Effector memory CD4-positive, alpha-beta T cell (primary cell): ENCODE data around the gene TMPRSS11A.

Experiments
- DNase-seq, 3 donors: peaks; one replicate each; pipeline ENCODE4 v3.0.0-alpha.2; 2020
- H3K27ac ChIP-seq: 2 replicates; pipeline ENCODE4 v1.7.0; 2013; ENCODE audit warnings: mild to moderate bottlenecking, low read length, moderate library complexity; ENCODE audit not compliant: insufficient read depth, poor library complexity, severe bottlenecking
- H3K27me3 ChIP-seq: replicated peaks from 2 replicates; pipeline ENCODE4 v1.7.0; 2013; ENCODE audit warnings: mild to moderate bottlenecking, low read length; ENCODE audit not compliant: insufficient read depth, control insufficient read depth, poor library complexity, severe bottlenecking
- H3K36me3 ChIP-seq: 2 replicates; pipeline ENCODE4 v1.7.0; 2013; ENCODE audit warnings: mild to moderate bottlenecking, low read length, moderate library complexity; ENCODE audit not compliant: control insufficient read depth, insufficient read depth
- H3K4me1 ChIP-seq: 2 replicates; pipeline ENCODE4 v1.7.0; 2013; ENCODE audit warnings: low read length, mild to moderate bottlenecking; ENCODE audit not compliant: control insufficient read depth, insufficient read depth, poor library complexity, severe bottlenecking
- H3K4me3 ChIP-seq: 2 replicates; pipeline ENCODE4 v1.7.0; 2013; ENCODE audit warnings: low read length, low read depth, mild to moderate bottlenecking; ENCODE audit not compliant: insufficient read depth, poor library complexity, severe bottlenecking
- H3K9me3 ChIP-seq: 2 replicates; pipeline ENCODE4 v1.7.0; 2013; ENCODE audit warnings: mild to moderate bottlenecking, low read length, moderate library complexity; ENCODE audit not compliant: control insufficient read depth

Gene TMPRSS11A

GRCh38 chr4:67922697-67923096 lies 40.6 kb downstream of the TMPRSS11A start:
- no peaks in the 10 kb centered on the region for H3K27me3 ChIP-seq
- H3K36me3 ChIP-seq: no peaks in the 10 kb centered on the region
- H3K4me3 ChIP-seq: no peak overlapping the region
- H3K9me3 ChIP-seq: no peaks in the 10 kb centered on the region
- H3K27ac ChIP-seq: no peak overlapping the region
- DNase-seq: no peak
- no peaks in the 10 kb centered on the region for H3K4me1 ChIP-seq

GRCh38 chr4:67918428-67918827 lies 44.9 kb downstream of the TMPRSS11A start:
- DNase-seq: no peak
- H3K4me1 ChIP-seq: no peaks in the 10 kb centered on the region
- H3K36me3 ChIP-seq: no peaks in the 10 kb centered on the region
- no peak overlapping the region for H3K27ac ChIP-seq
- H3K27me3 ChIP-seq: no peaks in the 10 kb centered on the region
- H3K4me3 ChIP-seq: no peak overlapping the region
- H3K9me3 ChIP-seq: no peaks in the 10 kb centered on the region

- Histone ChIP-seq H3K27me3 (no peaks in the 10 kb centered on the region), H3K9me3 (no peaks in the 10 kb centered on the region), H3K4me1 (no peaks in the 10 kb centered on the region), H3K27ac (no peak overlapping the region), H3K36me3 (no peaks in the 10 kb centered on the region), H3K4me3 (no peak overlapping the region)
- no peak for DNase-seq
Measured at GRCh38 chr4:67915400-67915966, 47.8 kb downstream of the TMPRSS11A start.

GRCh38 chr4:67912080-67912479 lies 51.2 kb downstream of the TMPRSS11A start:
- H3K27ac ChIP-seq: no peak overlapping the region
- no peak overlapping the region for H3K4me3 ChIP-seq
- no peaks in the 10 kb centered on the region for H3K36me3 ChIP-seq
- H3K9me3 ChIP-seq: no peaks in the 10 kb centered on the region
- H3K4me1 ChIP-seq: no peaks in the 10 kb centered on the region
- H3K27me3 ChIP-seq: no peaks in the 10 kb centered on the region
- DNase-seq: no peak

- Histone ChIP-seq H3K27me3 (no peaks in the 10 kb centered on the region), H3K9me3 (no peaks in the 10 kb centered on the region), H3K4me1 (no peaks in the 10 kb centered on the region), H3K27ac (no peak overlapping the region), H3K36me3 (no peaks in the 10 kb centered on the region), H3K4me3 (no peak overlapping the region)
- DNase-seq: no peak
Measured at GRCh38 chr4:67911638-67912037, 51.7 kb downstream of the TMPRSS11A start.

GRCh38 chr4:67911141-67911540 lies 52.2 kb downstream of the TMPRSS11A start:
- Histone ChIP-seq H3K9me3 (no peaks in the 10 kb centered on the region), H3K4me1 (no peaks in the 10 kb centered on the region), H3K27me3 (no peaks in the 10 kb centered on the region), H3K4me3 (no peak overlapping the region), H3K27ac (no peak overlapping the region), H3K36me3 (no peaks in the 10 kb centered on the region)
- DNase-seq: no peak

GRCh38 chr4:67910585-67910905 lies 52.7 kb downstream of the TMPRSS11A start:
- Histone ChIP-seq H3K27me3 (no peaks in the 10 kb centered on the region), H3K36me3 (no peaks in the 10 kb centered on the region), H3K4me1 (no peaks in the 10 kb centered on the region), H3K4me3 (no peak overlapping the region), H3K9me3 (no peaks in the 10 kb centered on the region), H3K27ac (no peak overlapping the region)
- DNase-seq: no peak

- H3K27ac ChIP-seq: no peak overlapping the region
- DNase-seq: no peak
Measured at GRCh38 chr4:67909905-67910584, 53.2 kb downstream of the TMPRSS11A start.

GRCh38 chr4:67907650-67908049 lies 55.6 kb downstream of the TMPRSS11A start:
- H3K9me3 ChIP-seq: no peaks in the 10 kb centered on the region
- H3K4me1 ChIP-seq: no peaks in the 10 kb centered on the region
- no peak for DNase-seq
- no peaks in the 10 kb centered on the region for H3K36me3 ChIP-seq
- H3K4me3 ChIP-seq: no peak overlapping the region
- no peak overlapping the region for H3K27ac ChIP-seq
- H3K27me3 ChIP-seq: no peaks in the 10 kb centered on the region

More at GRCh38 chr4:67909905-67910584, 53.2 kb downstream of the TMPRSS11A start:
- H3K4me3 ChIP-seq: no peak overlapping the region
- no peaks in the 10 kb centered on the region for H3K36me3 ChIP-seq
- H3K27me3 ChIP-seq: no peaks in the 10 kb centered on the region
- H3K9me3 ChIP-seq: no peaks in the 10 kb centered on the region
- H3K4me1 ChIP-seq: no peaks in the 10 kb centered on the region

- Histone ChIP-seq H3K9me3 (no peaks in the 10 kb centered on the region), H3K4me1 (no peaks in the 10 kb centered on the region), H3K4me3 (no peak overlapping the region), H3K27me3 (no peaks in the 10 kb centered on the region), H3K27ac (no peak overlapping the region), H3K36me3 (no peaks in the 10 kb centered on the region)
- no peak for DNase-seq
Measured at GRCh38 chr4:67899096-67899495, 64.2 kb downstream of the TMPRSS11A start.
